GM19455 (cell line): ENCODE results near the gene ASPSCR1.

Source experiments
- ATAC-seq: cut with Tn5 transposase; IDR thresholded peaks from one replicate; pipeline ENCODE4 v1.9.1; 2021; ENCODE audit not compliant: unreplicated experiment

The ASPSCR1 gene

GRCh38 chr17:82010575-82011525 lies 33.4 kb downstream of the ASPSCR1 start:
- ATAC-seq: no peak

DNA sequence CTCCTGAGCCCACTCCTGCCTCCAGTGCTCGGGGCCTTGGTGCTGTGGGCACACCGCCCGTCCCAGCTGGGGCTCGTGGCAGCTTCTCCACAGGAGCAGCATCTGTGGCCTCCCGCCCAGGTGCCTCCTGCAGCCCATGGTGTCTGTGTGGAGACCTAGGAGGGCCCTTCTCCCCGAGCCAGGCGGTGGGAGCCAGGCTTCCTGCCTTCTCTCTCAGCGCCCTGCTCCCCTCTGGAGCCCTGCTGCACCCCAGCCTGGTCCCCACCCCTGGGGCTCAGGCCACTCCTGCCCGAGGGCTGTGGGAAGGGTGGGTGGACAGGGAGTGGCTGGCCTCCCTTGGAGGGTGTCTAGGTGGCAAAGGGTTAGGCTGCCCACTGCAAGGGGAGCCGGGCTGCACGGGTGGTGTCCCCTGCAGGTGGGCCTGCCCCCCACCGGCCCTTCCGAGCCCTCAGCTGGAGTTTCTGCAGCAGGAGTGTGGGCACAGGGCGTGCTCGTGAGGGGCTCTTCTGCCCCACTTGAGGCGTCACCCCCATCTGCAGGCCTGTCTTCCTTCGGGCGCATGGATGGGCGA lies 34.3 kb downstream of the ASPSCR1 start:
- no peak for ATAC-seq

GRCh38 chr17:82012261-82012639 lies 34.8 kb downstream of the ASPSCR1 start:
- ATAC-seq: no peak

- no peak for ATAC-seq
Measured at GRCh38 chr17:82012640-82013295, 35.3 kb downstream of the ASPSCR1 start.

DNA sequence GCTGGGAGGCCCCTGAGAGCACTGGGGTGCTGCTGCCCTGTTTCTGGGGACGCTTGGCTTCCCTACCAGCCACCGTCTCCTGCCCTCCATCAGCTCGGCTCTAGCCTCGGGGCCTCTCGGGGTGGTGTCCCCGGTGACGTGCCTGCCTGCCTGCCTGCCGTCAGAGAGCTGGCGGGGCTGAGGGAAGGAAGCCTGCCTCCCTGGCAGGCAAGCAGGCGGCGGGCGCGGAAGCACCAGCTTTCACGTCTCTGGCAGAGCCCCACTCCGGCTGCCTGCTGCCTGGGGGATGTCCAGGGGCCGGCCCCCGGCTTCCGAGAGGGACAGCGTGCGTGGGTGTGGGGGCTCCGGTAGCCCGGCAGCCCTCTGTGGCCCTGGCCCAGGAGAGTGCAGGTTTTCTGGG lies 35.9 kb downstream of the ASPSCR1 start:
- ATAC-seq: no peak

DNA sequence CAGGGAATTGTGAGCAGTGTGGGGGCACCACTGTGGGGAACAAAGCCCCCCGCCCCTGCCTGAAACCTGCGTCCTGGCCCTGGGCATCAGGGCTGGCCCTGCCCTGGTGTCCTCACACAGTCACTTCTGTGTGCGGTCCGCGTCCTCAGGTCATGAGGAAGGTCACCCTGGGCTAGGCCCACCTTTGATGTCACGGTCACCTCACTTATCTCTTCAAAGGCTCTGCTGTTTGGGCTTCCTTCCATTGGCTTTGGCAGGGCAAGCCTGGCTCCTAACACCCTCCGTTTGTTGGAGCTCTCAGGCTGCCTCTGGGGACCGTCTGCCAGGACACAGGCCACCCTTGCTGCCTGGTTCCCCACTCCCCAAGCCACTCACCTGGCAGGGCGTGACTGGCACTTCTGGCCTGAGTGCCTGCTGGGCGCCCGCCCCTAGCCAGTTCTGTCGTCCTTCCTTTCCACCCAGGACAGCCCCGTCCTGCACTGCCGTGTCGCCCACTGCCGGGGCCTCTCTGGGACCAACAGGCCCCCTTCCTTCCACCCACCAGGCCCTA lies 36.4 kb downstream of the ASPSCR1 start:
- no peak for ATAC-seq

- ATAC-seq: no peak
Measured at GRCh38 chr17:82014432-82014831, 37.0 kb downstream of the ASPSCR1 start.

GRCh38 chr17:82014971-82015310 lies 37.5 kb downstream of the ASPSCR1 start:
- ATAC-seq: no peak

DNA sequence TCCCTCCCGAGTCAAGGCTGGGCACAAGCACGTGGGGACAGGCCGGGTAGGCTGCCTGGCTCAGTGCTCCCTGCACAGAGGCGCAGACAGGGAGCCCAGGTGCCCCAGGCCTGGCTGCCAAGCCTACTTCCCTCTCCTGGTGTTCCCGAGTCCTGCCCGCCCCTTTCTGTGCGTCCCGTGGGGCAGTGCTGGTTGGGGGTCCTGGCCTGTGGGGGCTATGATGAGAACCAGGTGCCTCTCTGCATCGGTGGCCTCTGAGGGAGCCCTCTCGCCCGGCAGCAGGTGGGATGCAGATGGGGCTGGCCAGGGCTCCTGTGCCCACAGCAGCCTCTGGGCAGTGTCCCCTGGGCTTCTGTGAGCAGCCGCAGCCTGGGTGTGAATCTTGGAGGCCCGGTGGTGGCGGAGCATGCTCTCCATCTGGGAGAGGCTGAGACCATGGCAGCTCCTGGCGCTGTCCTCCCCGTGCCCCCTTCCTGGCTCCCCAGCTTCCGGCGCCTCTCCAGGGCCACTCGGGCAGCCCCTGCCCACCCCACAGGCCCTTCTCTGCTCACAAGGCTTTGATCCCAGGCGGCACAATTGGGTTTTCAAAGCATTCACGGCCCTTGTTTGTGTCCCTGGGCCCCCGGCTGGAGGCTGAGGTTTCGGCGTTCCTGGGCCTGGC lies 38.0 kb downstream of the ASPSCR1 start:
- no peak for ATAC-seq

- ATAC-seq: no peak
Measured at GRCh38 chr17:82016061-82016874, 38.8 kb downstream of the ASPSCR1 start.

GRCh38 chr17:82016875-82017459 lies 39.5 kb downstream of the ASPSCR1 start:
- ATAC-seq: no peak

GRCh38 chr17:82017612-82018151 lies 40.3 kb downstream of the ASPSCR1 start:
- no peak for ATAC-seq

DNA sequence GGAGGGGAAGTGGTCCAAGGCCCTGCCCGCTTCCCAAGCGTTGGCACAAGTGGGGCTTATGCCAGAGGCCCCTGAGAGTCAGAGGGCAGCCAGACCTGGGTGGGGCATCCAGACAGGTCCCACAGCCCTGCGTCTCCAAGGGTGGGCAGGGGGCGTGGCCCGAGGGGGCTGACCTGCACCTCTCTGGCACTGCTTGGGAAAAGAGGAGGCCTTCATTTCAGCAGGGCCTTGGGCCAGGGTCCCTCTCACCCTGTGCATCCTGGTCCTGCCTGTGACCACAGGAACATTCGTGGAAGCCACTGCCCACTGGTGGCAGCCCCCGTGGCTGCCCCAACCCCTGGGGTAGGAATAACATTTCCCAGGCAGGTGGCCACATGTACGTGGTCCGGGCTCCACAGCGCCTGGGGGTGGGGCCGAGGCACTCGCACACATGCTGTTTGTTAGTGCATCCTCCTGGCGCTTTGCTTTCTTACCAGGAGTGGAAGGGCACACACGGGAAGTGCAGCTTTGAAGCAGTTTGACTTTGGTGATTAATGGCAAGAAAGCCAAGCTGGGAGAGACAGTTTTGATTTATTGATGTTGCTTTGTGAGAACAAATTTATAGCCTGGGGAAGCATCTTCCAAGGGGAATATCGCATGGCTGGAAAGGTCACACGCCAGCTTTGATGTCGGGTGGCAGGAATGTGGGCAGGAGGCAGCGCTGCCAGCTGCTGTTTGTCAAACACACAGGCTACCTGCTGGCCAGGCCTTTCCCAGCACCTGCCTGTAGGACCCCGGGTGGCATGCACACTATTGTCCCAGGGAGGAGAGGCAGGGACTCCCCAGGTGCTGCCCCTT lies 40.9 kb downstream of the ASPSCR1 start:
- ATAC-seq: no peak

DNA sequence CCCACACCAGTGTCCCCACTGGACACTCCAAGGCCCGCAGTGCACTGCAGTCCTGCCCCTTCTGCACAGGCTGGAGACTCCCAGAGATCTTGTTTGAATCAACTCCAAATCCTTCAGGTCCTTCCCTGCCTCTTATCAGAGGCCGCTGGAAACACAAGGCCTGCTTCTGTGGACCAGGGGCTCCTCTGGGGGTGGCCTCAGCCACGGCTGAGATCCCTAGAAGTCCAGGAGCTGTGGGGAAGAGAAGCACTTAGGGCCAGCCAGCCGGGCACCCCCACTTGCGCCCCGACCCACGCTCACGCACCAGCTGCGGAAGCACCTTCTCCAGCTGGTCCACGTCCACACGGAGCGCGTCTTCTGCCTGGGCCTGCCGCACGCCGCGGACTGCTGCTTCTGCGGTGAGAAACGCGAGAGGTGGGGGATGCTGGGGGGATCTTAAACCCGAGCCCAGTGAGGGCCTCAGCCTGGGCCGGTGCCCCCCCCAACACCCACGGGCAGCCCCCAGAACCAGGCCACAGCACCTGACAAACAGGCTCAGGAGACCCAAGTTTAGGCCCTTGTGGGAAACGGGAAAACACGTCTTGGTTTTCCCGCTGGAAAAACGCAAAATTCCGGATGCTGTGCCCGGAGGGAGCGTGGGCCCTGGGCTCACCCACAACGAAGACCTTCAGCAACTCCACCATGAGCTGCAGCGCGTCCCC lies 41.7 kb downstream of the ASPSCR1 start:
- ATAC-seq: no peak

- ATAC-seq: no peak
Measured at GRCh38 chr17:82019690-82020571, 42.5 kb downstream of the ASPSCR1 start.

- ATAC-seq: no peak
Measured at GRCh38 chr17:82020572-82021106, 43.2 kb downstream of the ASPSCR1 start.
